D721Med (cell line): Measurements from ENCODE around the gene NXPE3.

Experiments
- DNase-seq: peaks from one replicate; pipeline ENCODE4 v3.0.0; 2011; ENCODE audit warnings: low spot score; ENCODE audit not compliant: insufficient read length
- FAIRE-seq: peaks from 2 replicates; lab custom pipeline; 2011; peaks lifted over from hg19 to GRCh38; lab: Jason Lieb, UNC
- CTCF ChIP-seq: IDR thresholded peaks from 2 replicates; pipeline ENCODE4 v1.5.1; 2012; ENCODE audit warnings: mild to moderate bottlenecking, control low read depth; ENCODE audit not compliant: insufficient read depth; ENCODE audit errors: missing control alignments

NXPE3 gene

GRCh38 chr3:101836652-101837598, 57.9 kb downstream of the NXPE3 start:
- DNase-seq = no peak
- FAIRE-seq = no peak
- no peak for TF ChIP-seq CTCF

GRCh38 chr3:101838691-101839090, 59.7 kb downstream of the NXPE3 start:
- no peak for DNase-seq
- FAIRE-seq = no peak
- no peak for TF ChIP-seq CTCF

DNA sequence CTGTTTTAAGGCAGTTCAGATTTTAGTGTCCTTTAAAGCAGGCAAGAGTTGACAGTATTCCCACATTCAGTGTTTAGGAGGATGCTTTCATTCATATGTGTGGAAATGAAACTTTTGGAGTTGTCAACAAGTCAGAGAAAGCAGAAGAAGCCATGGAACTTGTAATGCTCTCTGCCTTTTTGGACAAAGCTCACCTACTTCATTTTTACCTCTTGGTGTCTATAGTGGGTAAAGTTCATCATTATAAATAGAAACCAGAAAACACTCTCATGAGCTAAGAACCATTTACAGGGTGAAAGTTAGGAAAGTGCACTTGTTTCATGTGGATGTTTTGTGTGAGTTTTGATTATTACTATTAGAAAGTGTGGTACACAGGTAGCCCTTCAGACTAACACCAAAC, 61.1 kb downstream of the NXPE3 start:
- no peak for TF ChIP-seq CTCF
- FAIRE-seq = no peak
- no peak for DNase-seq

DNA sequence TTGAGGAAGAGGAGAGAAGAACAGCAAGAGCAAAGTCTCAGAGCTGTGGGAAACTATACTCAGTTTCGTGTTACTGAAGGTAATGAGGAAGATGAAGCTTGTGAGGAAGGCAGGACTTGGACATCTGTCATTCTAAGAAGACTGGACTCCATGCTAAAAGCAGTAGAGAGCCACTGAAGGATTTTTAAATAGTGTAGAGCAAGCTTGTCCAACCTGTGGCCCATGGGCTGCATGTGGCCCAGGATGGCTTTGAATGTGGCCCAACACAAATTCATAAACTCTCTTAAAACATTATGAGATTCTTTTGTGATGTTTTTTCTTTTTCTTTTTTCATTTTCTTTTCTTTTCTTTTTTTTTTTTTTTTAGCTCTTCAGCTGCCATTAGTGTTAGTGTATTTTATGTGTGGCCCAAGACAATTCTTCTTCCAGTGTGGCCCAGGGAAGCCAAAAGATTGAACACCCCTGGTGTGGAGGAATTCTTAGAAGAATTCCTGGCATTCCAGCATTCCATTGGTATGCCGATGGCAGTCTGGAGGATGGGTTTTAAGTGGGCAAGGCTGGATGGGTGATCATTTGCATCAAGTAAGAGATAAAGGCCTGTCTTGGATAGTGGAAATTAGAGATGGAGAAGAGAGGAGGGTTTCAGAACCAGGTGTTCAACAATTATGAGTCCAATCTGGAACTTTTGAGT, 63.4 kb downstream of the NXPE3 start:
- no peak for TF ChIP-seq CTCF
- DNase-seq (no peak), FAIRE-seq (no peak)

DNA sequence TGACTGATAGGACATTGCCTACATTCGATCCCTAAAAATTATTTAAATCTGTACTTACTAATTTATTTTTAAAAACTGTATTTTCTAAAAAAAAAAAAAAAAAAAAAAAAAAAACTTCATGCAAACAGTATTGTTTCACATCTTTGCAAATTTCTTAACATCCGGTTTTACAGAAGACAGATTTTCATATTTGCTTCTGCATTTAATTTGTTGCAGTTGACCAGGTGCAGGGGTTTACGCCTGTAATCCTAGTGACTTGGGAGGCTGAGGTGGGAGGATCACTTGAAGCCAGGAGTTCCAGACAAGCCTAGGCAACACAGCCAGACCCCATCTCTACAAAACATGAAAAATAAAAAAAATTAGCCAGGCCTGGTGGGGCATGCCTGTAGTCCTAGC, 63.9 kb downstream of the NXPE3 start:
- DNase-seq = no peak
- FAIRE-seq = no peak
- TF ChIP-seq CTCF = no peak

DNA sequence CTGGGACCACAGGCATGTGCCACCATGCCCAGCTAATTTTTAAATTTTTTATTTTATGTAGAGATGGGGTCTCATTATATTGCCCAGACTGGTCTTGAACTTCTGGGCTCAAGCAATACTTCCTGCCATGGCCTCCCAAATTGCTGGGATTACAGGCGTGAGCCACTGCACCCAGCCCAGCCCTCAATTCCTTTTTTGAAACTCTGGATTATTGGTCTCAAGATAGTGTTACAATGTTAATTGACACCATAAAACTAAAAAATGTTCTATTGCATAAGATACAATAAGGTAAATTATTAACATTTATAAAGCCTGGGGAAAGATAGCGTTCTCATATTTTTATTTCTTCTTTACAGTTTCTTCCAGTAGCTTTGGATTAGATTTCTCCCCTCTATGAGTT, 66.4 kb downstream of the NXPE3 start:
- FAIRE-seq (no peak), DNase-seq (no peak)
- no peak for TF ChIP-seq CTCF
